SK-N-SH (cell line): ENCODE results near the gene COPZ1.

Experiments used
- EP300 ChIP-seq, 2 experiments: IDR thresholded peaks; 2 replicates each; pipeline versions ENCODE4 v1.4.0 to v1.6.1; 2012; ENCODE audit warnings: borderline replicate concordance in 1 of 2, low read depth in 1 of 2, low read length in 1 of 2
- FOXJ3 ChIP-seq: sonication (generic); formaldehyde crosslinking; IDR thresholded peaks from 2 replicates; pipeline ENCODE4 v1.5.1; 2020; ENCODE audit warnings: mild to moderate bottlenecking, missing genetic modification reagents
- FOXM1 ChIP-seq: IDR thresholded peaks from 2 replicates; pipeline ENCODE4 v1.4.0; 2012; ENCODE audit warnings: low read depth, mild to moderate bottlenecking
- NFIC ChIP-seq: IDR thresholded peaks from 2 replicates; pipeline ENCODE4 v1.4.0; 2012; ENCODE audit warnings: borderline replicate concordance
- POLR2AphosphoS5 ChIP-seq: IDR thresholded peaks from 2 replicates; pipeline ENCODE4 v1.6.1; 2012; ENCODE audit warnings: low read depth, low read length
- SMC3 ChIP-seq: IDR thresholded peaks from 2 replicates; pipeline ENCODE4 v1.6.1; 2012; ENCODE audit warnings: low read depth, low read length, improper control_type of control experiment
- YY1 ChIP-seq: IDR thresholded peaks from 2 replicates; pipeline ENCODE4 v1.4.0; 2012; ENCODE audit warnings: low read depth, mild to moderate bottlenecking
- TF ChIP-seq, protein P1 (sequence below): fragments of 200-600 bp; sonication (generic); IDR thresholded peaks from 2 replicates; pipeline ENCODE4 v1.6.1; 2017; ENCODE audit warnings: antibody characterized with exemption, mild to moderate bottlenecking, moderate library complexity
- TF ChIP-seq, protein P2 (sequence below): fragments of 150-350 bp; IDR thresholded peaks from 2 replicates; pipeline ENCODE4 v1.6.1; 2017; ENCODE audit warnings: antibody characterized with exemption, low read length, low read depth, borderline replicate concordance
- TF ChIP-seq, protein P3 (sequence below): IDR thresholded peaks from 2 replicates; pipeline ENCODE4 v1.4.0; 2012; ENCODE audit warnings: low read depth, borderline replicate concordance
- TF ChIP-seq, protein P4 (sequence below): IDR thresholded peaks from 2 replicates; pipeline ENCODE4 v1.6.1; 2012; ENCODE audit warnings: mild to moderate bottlenecking, low read depth, low read length, moderate library complexity
- TF ChIP-seq, protein P5 (sequence below): IDR thresholded peaks from 2 replicates; pipeline ENCODE4 v1.4.0; 2012; ENCODE audit warnings: low read depth

DNA sequence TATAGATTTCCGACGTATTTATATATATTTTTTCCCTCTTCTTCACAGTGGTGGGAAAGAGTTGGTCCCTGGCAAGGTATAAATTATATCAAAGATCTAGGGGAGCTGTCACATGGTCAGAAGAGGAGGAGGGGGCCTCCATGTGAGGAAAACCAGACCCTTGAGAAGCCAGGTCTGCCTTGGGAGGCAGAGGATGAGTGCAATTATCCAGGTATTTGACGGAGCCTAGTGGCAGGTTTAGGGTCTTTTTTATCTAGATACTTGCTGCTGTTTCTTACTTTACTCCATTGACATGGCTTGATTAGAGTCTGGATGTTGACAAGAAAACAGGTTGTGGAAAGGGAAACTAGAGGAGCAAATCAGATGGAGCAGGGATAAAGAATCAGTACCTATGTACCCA, 5.5 kb downstream of the COPZ1 start:
- TF ChIP-seq, protein P1, sequence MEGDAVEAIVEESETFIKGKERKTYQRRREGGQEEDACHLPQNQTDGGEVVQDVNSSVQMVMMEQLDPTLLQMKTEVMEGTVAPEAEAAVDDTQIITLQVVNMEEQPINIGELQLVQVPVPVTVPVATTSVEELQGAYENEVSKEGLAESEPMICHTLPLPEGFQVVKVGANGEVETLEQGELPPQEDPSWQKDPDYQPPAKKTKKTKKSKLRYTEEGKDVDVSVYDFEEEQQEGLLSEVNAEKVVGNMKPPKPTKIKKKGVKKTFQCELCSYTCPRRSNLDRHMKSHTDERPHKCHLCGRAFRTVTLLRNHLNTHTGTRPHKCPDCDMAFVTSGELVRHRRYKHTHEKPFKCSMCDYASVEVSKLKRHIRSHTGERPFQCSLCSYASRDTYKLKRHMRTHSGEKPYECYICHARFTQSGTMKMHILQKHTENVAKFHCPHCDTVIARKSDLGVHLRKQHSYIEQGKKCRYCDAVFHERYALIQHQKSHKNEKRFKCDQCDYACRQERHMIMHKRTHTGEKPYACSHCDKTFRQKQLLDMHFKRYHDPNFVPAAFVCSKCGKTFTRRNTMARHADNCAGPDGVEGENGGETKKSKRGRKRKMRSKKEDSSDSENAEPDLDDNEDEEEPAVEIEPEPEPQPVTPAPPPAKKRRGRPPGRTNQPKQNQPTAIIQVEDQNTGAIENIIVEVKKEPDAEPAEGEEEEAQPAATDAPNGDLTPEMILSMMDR = no peak
- TF ChIP-seq FOXJ3 (CRISPR knock-in tag) = no peak
- TF ChIP-seq FOXM1 = no peak
- TF ChIP-seq, protein P2, sequence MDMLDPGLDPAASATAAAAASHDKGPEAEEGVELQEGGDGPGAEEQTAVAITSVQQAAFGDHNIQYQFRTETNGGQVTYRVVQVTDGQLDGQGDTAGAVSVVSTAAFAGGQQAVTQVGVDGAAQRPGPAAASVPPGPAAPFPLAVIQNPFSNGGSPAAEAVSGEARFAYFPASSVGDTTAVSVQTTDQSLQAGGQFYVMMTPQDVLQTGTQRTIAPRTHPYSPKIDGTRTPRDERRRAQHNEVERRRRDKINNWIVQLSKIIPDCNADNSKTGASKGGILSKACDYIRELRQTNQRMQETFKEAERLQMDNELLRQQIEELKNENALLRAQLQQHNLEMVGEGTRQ = no peak
- TF ChIP-seq, protein P3, sequence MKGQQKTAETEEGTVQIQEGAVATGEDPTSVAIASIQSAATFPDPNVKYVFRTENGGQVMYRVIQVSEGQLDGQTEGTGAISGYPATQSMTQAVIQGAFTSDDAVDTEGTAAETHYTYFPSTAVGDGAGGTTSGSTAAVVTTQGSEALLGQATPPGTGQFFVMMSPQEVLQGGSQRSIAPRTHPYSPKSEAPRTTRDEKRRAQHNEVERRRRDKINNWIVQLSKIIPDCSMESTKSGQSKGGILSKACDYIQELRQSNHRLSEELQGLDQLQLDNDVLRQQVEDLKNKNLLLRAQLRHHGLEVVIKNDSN = no peak
- TF ChIP-seq, protein P4, sequence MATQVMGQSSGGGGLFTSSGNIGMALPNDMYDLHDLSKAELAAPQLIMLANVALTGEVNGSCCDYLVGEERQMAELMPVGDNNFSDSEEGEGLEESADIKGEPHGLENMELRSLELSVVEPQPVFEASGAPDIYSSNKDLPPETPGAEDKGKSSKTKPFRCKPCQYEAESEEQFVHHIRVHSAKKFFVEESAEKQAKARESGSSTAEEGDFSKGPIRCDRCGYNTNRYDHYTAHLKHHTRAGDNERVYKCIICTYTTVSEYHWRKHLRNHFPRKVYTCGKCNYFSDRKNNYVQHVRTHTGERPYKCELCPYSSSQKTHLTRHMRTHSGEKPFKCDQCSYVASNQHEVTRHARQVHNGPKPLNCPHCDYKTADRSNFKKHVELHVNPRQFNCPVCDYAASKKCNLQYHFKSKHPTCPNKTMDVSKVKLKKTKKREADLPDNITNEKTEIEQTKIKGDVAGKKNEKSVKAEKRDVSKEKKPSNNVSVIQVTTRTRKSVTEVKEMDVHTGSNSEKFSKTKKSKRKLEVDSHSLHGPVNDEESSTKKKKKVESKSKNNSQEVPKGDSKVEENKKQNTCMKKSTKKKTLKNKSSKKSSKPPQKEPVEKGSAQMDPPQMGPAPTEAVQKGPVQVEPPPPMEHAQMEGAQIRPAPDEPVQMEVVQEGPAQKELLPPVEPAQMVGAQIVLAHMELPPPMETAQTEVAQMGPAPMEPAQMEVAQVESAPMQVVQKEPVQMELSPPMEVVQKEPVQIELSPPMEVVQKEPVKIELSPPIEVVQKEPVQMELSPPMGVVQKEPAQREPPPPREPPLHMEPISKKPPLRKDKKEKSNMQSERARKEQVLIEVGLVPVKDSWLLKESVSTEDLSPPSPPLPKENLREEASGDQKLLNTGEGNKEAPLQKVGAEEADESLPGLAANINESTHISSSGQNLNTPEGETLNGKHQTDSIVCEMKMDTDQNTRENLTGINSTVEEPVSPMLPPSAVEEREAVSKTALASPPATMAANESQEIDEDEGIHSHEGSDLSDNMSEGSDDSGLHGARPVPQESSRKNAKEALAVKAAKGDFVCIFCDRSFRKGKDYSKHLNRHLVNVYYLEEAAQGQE = no peak
- TF ChIP-seq, protein P5, sequence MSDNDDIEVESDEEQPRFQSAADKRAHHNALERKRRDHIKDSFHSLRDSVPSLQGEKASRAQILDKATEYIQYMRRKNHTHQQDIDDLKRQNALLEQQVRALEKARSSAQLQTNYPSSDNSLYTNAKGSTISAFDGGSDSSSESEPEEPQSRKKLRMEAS = no peak
- TF ChIP-seq EP300 (IDR thresholded peaks at IDR 0.05; ENCODE audit: borderline replicate concordance in 1 of 2, low read depth in 1 of 2, low read length in 1 of 2) = no peak
- TF ChIP-seq POLR2AphosphoS5 = no peak
- TF ChIP-seq YY1 = no peak
- TF ChIP-seq NFIC = no peak
- TF ChIP-seq SMC3 = no peak
